HG03064 (cell line): ENCODE measurements around the gene MVB12B.

Experiments used
- ATAC-seq: cut with Tn5 transposase; IDR thresholded peaks from one replicate; pipeline ENCODE4 v1.9.1; 2021; ENCODE audit warnings: low read depth; ENCODE audit not compliant: unreplicated experiment

The MVB12B gene

GRCh38 chr9:126301985-126302603 is 24.5 kb upstream of the MVB12B start:
- no peak for ATAC-seq

GRCh38 chr9:126302730-126303129 is 23.9 kb upstream of the MVB12B start:
- ATAC-seq = no peak

- no peak for ATAC-seq
Observed at GRCh38 chr9:126303488-126303887, 23.1 kb upstream of the MVB12B start.

- no peak for ATAC-seq
Observed at GRCh38 chr9:126304207-126304970, 22.2 kb upstream of the MVB12B start.

- ATAC-seq = no peak
Observed at GRCh38 chr9:126304971-126305320, 21.7 kb upstream of the MVB12B start.

- no peak for ATAC-seq
Observed at GRCh38 chr9:126306071-126306647, 20.5 kb upstream of the MVB12B start.

GRCh38 chr9:126307322-126308061 is 19.1 kb upstream of the MVB12B start:
- no peak for ATAC-seq

GRCh38 chr9:126309427-126310189 is 17.0 kb upstream of the MVB12B start:
- ATAC-seq = no peak

- no peak for ATAC-seq
Observed at GRCh38 chr9:126312584-126313551, 13.8 kb upstream of the MVB12B start.

- no peak for ATAC-seq
Observed at GRCh38 chr9:126316085-126316655, 10.5 kb upstream of the MVB12B start.

GRCh38 chr9:126317513-126317912 is 9.1 kb upstream of the MVB12B start:
- no peak for ATAC-seq

GRCh38 chr9:126318858-126319257 is 7.8 kb upstream of the MVB12B start:
- no peak for ATAC-seq

- ATAC-seq = no peak
Observed at GRCh38 chr9:126319671-126320070, 7.0 kb upstream of the MVB12B start.

- ATAC-seq = no peak
Observed at GRCh38 chr9:126320158-126320922, 6.3 kb upstream of the MVB12B start.

- ATAC-seq = no peak
Observed at GRCh38 chr9:126321742-126322141, 4.9 kb upstream of the MVB12B start.

- ATAC-seq = no peak
Observed at GRCh38 chr9:126325821-126326220, 808 bp upstream of the MVB12B start.

GRCh38 chr9:126327006-126327713 is 531 bp downstream of the MVB12B start:
- no peak for ATAC-seq

GRCh38 chr9:126327714-126328185 is 1.1 kb downstream of the MVB12B start:
- ATAC-seq = no peak
